Umbilical cord (tissue), 2 donors: ENCODE measurements around the gene ADAM12. TPM values are rescaled to one million over a fixed set of nuclear protein-coding genes. Genes with fewer than 3 reads are reported as not detected.

ENCODE experiments used
- DNase-seq: peaks from one replicate; pipeline ENCODE4 v3.0.0-alpha.2; 2015; ENCODE audit warnings: low spot score
- total RNA-seq: library from RNA; depleted of rRNA; stranded (reverse); fragments of >200 nt; gene quantifications from one replicate; pipeline ENCODE4 v1.2.3, GENCODE V29; 2014; ENCODE audit warnings: low replicate concordance; ENCODE audit not compliant: insufficient read depth

Gene ADAM12
- total RNA-seq, 1 donor from 2014 or later: 196 TPM

DNA sequence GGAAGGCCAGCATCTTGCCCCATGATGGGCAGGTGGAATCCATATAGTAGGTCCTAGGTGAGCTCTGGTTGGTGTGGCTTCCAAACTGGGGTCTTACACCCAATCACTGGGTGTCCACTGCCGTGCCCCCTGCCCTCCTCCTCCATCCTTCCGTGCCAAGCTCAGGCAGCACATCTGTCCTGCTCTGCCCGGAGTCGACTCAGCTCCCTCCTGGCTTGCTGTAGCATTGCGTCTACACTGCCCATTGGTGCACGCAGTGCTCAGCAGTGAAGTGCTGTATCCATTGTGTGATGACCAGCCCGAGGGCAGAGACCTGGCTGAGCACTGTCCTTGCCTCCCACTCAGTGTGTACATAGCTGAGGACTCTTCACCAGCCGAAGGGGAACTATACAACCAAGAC is 148.4 kb downstream of the ADAM12 start:
- DNase-seq: no peak

DNA sequence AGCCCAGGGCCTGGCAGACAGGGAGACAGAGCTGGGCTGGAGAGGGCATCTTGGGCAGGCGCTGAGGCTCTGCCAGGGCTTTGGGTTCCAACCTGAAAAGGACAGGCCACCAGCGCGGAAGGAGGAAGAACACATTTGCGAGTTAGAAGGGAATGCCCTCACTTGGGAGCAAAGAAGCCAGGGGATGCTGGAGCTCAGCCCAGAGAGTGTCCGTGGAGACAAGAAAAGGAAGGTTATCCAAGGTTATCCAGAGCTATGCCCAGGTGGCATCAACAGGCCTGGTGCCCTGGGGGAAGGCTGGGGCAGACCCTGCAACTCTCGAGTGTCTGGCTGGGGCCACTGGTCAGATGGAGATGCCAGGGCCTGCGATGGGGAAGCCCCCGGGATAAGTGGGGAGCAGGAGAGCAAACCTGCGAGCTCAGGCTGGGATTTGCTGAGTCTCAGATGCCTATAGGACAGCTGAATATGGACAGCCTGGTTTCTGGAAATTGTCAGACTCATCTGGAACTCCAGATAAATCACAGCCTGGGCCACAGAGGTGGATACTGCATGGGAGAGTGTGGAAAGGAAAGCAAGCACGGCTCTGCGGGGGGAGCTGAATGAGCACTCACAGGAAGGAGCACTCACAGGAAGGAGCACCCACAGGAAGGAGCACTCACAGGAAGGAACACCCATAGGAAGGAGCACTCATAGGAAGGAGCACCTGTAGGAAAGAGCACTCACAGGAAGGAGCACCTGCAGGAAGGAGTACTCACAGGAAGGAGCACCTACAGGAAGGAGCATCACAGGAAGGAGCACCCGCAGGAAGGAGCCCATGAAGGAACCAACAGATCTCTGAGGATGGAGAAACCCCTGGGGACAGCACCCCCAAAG is 152.1 kb downstream of the ADAM12 start:
- DNase-seq: peak; percentile 59

DNA sequence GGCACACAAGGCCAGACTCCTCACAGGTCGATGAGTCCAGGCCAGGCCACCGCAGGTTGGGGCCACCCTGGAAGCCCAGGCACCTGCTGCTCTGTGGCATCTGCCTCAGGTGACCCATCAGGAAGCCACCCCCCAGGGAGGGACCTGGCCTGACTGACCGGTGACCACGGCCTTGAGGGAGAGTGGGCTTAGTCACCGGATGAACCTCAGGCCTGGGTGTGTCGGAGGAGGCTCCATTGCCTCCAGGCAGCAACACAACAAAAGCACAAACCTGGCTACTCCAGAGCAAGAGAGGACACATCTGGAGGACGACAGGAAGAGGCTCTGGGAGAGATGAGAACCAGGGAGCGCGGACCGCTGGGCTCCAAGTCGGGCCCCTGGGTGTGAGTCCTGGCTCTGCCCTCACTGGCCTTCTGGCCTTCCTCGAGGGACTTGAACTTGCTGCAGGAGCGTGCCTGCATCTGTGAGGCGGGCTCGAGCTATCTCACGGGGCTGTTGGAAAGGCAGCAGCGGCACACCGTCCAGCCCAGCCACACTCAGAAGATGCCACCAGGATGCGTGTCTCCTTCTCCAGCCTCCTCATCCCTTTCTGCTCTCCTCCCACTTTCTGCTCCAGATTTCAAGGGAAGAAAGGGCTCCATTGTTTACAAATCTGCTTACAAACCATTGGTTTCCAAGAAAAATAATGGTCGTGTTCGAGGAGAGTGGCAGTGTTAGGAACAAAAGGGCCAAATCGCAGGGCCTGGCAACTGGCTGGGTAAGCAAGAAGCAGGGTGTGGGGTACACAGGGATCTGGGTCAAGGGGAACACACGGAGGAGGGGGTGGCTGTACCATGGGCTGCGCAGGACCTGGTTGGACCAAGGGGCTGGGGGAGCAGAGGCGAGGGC is 152.9 kb downstream of the ADAM12 start:
- DNase-seq: no peak

DNA sequence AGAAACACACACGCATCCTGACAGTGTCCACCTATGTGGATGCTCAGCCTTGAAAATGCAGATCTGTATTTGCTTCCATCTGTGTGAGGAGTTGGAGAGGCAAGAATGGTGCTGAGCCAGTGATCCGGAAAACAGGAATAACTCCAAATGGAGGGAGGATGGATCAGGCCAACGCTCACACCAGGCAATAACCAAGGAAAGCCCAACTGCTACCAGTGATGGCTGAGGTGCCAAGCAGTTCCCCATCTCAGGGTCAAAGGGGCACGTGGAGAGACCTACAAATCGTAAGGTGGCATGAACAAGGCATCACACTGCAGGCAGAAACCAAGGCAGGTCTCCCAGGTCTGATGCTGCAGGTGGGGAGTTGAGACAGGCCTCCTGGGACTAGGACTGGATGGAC is 153.6 kb downstream of the ADAM12 start:
- no peak for DNase-seq

DNA sequence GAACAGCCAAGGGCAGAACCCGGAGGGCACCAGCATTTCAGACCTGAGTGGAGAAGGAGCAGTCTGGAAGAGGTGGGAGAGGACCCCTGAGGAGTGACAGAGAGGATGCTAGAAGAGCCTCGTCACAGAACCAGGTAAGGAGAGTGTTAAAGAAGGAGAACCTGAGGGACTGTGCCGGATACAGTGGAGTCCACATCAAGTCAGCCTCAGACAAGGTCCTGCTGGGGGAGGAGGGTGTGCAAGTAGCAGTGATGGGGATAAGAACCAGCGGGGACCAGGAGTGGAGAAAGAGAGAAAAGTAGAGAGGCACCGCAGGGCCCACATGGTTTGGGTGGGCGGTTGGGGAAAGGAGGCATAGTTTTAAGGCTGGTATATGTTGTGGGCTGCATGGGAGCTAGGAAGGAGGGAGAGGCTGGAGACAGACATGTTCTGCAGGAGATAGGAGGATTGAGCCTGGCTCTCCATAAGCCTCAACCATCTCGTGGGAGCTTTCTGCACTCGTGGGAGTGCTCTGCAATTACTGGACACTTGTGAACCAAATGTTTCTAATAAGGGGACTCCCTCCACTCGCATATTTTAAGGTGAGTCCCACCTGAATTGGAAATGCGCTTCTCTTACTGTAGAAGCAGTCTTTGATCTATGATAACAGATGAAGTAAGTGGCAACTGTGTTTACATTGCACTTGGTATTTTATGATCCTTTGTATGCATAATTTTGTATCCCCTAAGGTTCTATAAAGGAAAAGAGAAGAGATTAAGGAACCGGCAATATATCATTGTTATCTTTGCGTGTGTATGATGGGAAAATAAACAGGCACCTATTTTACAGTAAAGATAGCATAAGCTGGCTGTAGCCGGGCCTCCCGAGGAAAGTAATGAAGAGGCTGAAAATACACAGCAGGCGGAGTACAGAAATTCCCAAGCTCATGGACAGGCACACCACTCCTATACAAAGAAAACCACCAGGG is 154.8 kb downstream of the ADAM12 start:
- peak; percentile 71 for DNase-seq

DNA sequence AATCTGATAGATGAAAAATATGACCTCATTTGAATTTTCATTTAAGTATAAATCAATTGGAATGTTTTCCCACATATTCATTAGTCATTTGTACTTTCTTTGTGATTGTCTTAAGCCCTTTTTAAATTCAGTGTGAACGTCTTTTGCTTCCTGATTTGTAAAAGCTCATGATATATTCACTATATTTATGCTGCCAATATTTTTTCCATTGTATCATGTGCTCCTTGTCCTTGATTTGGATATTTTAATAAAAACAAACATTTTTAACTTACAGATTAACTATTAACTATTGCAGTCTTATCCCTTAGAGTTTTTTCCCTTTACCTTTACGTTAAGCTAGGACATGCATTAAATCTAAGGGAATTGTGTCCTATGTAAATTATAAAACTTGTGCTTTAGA is 157.7 kb downstream of the ADAM12 start:
- DNase-seq: no peak

DNA sequence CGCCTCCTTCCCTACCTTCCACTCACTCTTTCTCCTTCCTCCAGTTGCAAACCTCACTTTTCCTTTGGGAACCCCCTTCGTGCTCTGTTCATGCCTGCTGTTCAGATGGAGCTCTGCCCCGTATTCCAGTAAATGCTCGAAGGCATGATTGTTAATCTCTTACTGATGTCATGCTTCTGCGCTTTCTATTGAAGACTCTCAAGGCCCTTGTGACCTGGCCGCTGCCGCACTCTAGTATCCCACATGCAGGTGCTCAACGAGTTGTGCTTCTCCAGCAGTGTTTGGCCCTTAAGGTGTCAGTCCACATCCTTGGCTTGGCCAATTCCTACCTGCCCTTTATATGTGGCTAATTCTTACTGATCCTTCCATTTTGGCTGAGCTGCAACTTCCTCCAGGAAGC is 158.6 kb downstream of the ADAM12 start:
- no peak for DNase-seq

DNA sequence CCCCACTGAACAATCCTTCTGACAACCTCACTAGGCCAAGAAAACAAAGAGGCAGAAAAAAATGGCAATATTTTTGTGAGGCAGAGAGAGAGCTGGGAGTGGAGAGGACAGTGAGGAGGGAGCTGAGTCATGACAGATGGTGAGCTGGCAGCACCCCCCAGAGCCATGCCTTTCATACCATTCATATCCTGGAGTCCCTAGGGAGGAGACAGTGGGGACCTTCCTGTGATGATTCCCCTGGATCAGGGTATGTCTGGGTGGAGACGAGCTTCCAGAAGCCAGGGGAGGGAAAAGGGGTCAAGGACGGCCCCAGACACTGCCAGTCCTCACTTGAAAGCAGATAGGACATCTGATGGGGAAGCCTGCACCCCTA is 160.5 kb downstream of the ADAM12 start:
- DNase-seq: peak; percentile 62

DNA sequence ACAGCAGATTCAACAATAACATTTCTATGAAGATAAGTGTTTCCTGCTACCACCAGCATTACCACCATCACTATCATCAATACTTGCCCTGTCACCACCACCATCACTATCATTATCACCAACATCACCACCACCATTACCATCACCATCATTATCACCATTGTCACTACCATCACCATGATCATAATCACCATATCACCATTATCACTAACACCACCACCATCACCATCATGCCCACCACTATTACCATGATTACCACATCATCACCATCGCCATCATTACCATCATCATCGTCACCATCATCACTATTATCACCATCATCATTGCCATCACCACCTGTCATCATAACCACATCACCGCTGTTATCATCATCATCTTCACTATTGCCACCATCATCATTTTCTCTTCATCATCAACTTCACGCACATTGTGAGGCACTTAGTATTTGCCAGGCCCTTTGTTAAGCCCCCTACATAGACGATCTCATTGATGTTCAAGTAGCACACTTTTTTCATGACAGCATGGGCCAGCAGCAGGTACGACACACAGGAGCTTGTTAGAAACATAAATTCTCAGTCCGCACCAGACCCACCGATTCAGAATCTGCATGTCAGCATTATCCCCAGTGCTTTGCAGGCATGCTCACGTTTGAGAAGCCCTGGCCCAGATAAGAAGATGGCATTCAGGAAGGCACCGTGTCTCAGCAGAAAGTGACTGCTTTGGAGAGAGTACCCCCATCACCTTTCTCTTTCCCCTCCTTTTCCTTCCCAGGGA is 161.1 kb downstream of the ADAM12 start:
- DNase-seq: no peak

DNA sequence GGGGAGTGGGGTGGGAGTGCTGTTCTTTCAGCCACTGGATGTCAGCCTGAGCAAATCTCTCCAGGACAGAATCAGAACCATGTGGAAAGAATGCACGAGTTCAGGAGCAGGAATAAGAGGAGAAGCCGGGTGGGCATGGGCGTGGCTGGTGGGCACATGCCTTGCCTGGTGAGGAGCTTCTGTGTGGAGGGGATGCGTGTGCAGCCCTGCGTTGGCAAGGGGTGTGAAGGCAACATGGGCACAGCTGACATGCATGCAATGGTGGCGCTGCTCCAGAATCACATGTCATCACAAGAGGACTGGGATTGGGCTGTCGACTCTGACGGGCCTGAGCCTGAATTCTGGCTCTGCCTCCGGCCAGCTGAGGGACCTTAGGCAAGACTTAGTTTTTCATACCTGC is 162.1 kb downstream of the ADAM12 start:
- DNase-seq: no peak

DNA sequence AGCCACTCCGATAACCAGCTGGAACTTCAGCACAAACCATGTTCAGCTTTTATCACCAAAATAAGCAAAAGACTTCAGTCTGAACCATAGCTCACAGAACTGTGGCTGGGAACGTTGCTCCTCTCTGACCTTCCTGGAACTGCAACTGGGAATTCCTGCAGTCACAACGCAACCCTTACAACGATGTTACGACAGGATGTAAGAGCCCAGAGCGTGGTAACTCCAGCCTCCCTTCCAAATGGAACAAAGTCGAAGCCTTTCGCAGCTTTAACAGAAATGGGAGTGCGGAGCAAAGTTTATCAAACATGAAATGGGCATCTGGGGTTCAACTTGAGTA is 162.6 kb downstream of the ADAM12 start:
- DNase-seq: no peak

DNA sequence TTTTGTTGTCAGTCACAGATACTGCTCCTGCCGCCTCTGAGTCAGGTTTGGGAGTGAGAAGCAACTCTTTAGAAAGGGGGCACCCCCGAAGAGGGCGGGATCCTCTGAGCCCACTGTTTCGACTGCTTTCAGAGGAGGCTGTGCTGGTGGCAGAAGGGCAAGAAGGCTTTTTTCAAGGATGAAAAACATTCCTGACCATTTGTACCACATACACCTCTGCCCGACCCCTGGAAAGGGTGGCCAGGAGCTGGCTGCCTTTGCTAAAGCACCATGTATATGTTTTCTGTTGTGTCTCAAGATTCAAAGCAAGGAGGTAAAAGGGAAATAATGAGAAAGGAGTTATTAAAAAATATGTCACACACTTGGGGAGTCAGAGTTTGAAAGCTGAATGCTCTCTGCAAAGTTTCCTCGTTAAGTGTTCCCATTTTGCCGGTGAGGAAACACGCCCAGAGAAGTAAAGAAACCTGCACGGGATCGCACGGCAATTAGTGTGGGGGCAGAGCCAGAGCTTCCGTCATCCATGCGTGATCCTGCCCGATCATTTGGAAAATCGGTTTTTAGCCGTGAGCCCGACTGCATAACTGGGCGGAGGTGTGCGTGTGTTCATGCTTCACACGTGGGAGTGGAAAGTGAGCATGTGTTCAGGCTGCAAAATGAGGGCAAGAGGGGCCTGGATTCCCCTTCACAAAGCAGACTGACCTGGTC is 163.2 kb downstream of the ADAM12 start:
- no peak for DNase-seq

DNA sequence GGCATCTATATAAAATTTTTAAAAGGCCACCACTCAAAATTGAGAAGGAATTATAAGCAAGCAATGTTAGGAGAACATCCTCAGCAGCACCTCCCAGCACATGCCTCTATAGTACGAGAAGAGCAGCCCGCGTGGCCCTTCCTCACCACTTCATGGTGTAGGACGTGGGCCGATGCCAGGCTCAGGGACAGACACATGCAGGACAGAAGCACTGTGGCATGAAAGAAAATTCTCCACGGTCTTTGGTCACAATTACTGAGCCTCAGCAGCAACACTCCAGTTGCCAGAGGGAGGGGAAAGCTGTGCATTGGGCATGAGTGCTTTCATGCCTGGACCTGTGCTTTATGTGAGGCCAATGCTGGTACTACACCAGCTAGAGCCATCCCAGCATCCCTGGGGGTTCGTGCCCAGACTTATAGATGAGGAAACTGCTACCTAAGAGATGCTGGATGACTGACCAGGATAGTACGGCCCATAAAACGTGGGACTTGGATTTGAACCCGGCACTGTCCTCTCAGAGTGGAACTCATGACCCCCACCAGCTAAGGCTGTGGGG is 164.7 kb downstream of the ADAM12 start:
- DNase-seq: no peak

DNA sequence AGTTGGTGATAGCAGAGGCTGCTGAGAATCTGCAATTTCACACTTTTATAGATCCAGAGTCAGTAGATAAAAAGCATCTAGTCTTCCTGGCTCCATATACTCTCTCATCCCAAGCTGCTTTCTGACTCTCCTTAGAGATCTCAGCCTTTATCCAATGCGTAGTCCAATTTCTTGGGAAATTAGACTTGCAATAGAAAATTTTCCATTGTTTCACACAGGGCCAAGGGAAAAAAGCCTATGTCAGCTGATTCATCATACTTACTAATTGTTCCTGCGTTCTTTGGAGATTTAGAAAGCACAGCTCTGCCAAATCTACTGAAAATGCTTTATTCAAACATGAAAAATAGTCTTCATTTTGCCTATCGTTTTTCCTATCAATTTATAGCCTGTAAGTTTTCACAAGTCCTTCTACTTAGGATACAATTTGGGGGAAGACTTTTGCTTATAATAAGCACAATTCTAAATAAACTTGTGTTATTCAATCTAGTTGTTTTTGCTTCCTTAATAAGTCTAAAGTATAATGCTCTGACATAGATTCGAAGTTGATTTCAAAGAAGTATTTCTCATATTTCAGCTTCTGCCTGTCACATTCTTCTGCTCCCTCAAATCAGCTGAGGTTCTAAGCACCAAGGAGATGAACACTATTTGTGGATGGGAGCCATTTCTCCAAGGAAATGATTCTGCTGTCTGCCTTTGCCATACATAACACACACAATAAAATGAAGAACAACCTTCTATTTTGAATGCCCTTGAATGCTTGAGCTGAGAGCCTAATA is 165.4 kb downstream of the ADAM12 start:
- peak; percentile 42 for DNase-seq

DNA sequence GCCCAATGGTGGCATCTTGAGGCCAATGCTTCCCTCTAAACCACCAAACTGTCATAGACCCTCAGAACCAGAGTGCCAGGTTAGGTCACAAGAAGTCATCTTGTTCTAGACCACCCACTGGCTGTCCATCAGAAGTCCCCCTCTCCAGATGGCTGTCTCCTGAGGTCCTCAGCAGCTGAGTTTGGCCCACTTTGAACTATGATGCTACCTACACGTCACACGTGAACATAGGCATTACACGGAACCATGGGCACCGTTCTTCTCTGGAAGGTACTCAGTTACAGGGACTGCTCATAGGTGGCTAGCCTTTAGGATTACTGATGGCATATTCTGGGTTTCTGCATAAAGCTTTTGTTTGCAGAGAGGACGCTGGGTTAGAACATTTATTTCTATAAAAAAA is 166.4 kb downstream of the ADAM12 start:
- no peak for DNase-seq

DNA sequence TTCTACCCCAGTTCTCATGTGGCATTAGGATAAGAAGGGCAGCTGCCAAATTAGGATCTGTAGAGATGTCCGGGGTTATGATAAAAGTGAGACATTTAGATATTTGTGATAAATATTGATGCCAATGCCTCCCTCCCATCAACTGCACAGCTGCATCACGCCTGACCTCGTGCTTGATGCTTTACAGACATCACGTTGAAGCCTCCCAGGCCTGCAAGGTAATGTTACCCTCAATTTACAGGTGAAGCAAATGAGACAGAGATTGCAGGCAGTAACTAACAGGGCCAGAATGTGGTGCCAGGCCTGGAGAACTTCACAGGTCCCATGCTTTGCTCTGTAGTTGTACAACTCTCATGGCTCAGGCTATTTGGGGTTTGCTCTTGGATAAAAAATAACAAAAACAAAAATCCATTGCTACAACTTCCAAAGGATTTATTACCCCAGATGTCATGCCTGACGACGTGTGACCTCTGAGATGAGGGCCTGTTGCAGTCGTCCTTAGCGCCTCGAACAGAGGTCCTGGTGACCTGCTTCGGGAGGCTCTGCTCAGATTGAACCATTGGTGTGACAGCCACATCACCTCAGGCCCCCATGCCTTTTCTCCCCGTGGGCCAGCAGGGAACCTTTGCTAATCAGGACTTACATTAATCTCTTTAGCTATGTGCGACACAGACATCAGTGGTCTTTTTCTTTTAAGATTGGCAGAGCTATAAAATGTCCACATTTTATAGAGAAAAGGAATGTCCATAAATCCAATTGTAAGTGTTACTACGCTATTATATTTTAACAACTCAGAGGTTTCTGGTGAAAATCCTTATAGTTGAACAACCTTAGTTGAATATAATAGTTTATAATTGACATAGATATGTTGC is 169.3 kb downstream of the ADAM12 start:
- no peak for DNase-seq

DNA sequence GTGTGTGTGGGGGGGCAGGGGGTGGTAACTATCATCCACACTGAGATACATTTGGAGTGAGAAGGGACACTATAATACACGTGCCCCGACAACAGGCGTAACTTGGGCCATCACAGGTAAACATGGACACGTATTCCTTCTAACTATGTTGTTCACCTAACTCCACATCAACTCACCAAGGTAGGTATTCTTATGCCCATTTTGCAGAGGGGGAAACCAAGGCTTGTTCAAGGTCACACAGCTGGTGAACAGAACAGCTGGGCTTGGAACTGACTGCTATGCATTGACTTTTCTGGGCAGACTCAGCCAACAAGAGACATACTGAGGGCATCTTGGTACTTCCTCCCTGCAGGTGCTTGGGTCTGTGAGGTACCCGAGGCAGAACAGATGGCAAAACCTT is 170.1 kb downstream of the ADAM12 start:
- no peak for DNase-seq

DNA sequence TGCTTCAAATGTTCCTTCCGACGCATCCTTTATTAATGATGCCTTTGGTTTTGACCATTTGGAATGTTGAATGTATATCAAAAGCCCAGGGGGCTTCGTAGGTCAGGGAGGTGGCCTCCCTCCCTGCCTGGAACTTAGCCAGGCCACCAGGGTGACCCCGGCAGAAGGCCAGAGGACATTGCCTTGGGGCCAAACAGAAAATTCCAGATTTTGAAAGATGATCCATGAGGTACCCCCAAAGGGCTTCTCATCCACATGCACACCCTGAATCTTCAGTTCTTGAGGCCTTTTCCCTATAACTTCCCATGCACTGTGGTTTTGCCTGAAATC is 171.7 kb downstream of the ADAM12 start:
- no peak for DNase-seq
